Measurements from ENCODE around the gene MYBPC3.

MYBPC3 gene

GRCh38 chr11:47289856-47290255 is 62.6 kb downstream of the MYBPC3 start:
- no peaks in the 10 kb centered on the region for H3K27me3 ChIP-seq (replicated peaks; ENCODE audit: control insufficient read depth, insufficient read depth, low read length)
- TF ChIP-seq CTCF (IDR thresholded peaks at IDR 0.05; ENCODE audit: insufficient read depth, low read length, poor library complexity, severe bottlenecking), result no peak
- no peak overlapping the region for H3K4me3 ChIP-seq (replicated peaks; ENCODE audit: low read depth, low read length)
- no peak for DNase-seq (ENCODE audit: extremely low read depth, insufficient read length)
- H3K36me3 ChIP-seq (ENCODE audit: control insufficient read depth, insufficient read depth, low read length), result peaks cover 45% of the 10 kb centered on the region

- Histone ChIP-seq H3K36me3 (ENCODE audit: control insufficient read depth, insufficient read depth, low read length) (peaks cover 52% of the 10 kb centered on the region), H3K27me3 (replicated peaks; ENCODE audit: control insufficient read depth, insufficient read depth, low read length) (no peaks in the 10 kb centered on the region), H3K4me3 (replicated peaks; ENCODE audit: low read depth, low read length) (no peak overlapping the region)
- no peak for DNase-seq (ENCODE audit: extremely low read depth, insufficient read length)
- TF ChIP-seq CTCF (IDR thresholded peaks at IDR 0.05; ENCODE audit: insufficient read depth, low read length, poor library complexity, severe bottlenecking), result no peak
Observed at GRCh38 chr11:47288066-47288465, 64.4 kb downstream of the MYBPC3 start.

GRCh38 chr11:47285969-47286770 is 66.3 kb downstream of the MYBPC3 start:
- Histone ChIP-seq H3K27me3 (replicated peaks; ENCODE audit: control insufficient read depth, insufficient read depth, low read length) (no peaks in the 10 kb centered on the region), H3K4me3 (replicated peaks; ENCODE audit: low read depth, low read length) (no peak overlapping the region), H3K36me3 (ENCODE audit: control insufficient read depth, insufficient read depth, low read length) (peaks cover 50% of the 10 kb centered on the region)
- TF ChIP-seq CTCF (IDR thresholded peaks at IDR 0.05; ENCODE audit: insufficient read depth, low read length, poor library complexity, severe bottlenecking), result no peak
- no peak for DNase-seq (ENCODE audit: extremely low read depth, insufficient read length)

- H3K27me3 ChIP-seq (replicated peaks; ENCODE audit: control insufficient read depth, insufficient read depth, low read length), result no peaks in the 10 kb centered on the region
- no peak overlapping the region for H3K4me3 ChIP-seq (replicated peaks; ENCODE audit: low read depth, low read length)
- no peak for TF ChIP-seq CTCF (IDR thresholded peaks at IDR 0.05; ENCODE audit: insufficient read depth, low read length, poor library complexity, severe bottlenecking)
- no peak for DNase-seq (ENCODE audit: extremely low read depth, insufficient read length)
- H3K36me3 ChIP-seq (ENCODE audit: control insufficient read depth, insufficient read depth, low read length), result peaks cover 39% of the 10 kb centered on the region
Observed at GRCh38 chr11:47284151-47284550, 68.4 kb downstream of the MYBPC3 start.

GRCh38 chr11:47282462-47282861 is 70.0 kb downstream of the MYBPC3 start:
- Histone ChIP-seq H3K4me3 (replicated peaks; ENCODE audit: low read depth, low read length) (no peak overlapping the region), H3K36me3 (ENCODE audit: control insufficient read depth, insufficient read depth, low read length) (peaks cover 32% of the 10 kb centered on the region), H3K27me3 (replicated peaks; ENCODE audit: control insufficient read depth, insufficient read depth, low read length) (no peaks in the 10 kb centered on the region)
- no peak for DNase-seq (ENCODE audit: extremely low read depth, insufficient read length)
- TF ChIP-seq CTCF (IDR thresholded peaks at IDR 0.05; ENCODE audit: insufficient read depth, low read length, poor library complexity, severe bottlenecking), result no peak
